NAMALWA (cell line): ENCODE data around the gene PLXNA4.

ENCODE experiments used
- DNase-seq: peaks from one replicate; pipeline ENCODE4 v3.0.0-alpha.2; 2015; ENCODE audit warnings: low spot score

The PLXNA4 gene

DNA sequence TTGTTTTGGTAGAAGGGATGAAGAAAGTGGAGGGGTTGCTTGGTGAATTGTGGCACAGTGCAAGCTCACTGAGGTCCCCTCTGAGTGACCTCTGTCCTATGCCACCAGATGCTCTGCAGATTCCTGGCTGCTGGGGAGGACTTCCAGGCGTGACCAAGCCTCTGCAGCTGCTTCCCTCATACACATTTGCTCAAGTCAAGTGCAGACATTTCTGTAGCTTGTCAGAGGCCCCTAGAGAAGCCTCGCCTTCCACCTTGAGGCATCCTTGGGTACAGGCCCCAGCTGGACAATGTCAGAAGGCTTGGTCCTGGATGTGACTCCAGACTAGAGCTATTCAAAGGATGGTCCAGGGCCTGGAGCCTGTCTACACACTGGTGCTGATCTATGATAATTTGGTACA is 464.2 kb downstream of the PLXNA4 start:
- DNase-seq = no peak

DNA sequence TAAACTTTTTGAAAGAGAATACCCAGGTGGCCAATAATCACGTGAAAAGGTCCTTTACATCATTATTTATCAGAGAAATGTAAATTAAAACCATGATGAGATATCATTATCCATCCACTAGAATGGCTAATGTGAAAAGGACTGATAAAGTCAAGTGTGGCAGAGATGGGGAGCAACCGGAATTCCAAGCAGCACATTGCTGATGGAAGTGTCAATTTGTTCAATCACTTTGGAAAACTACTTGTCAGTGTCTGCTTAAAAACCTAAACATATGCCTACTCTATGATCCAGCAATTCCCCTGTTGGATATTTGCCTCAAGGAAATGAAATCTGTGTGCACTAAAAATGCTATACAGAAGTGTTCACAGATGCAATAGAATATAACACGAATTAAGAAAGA is 465.6 kb downstream of the PLXNA4 start:
- no peak for DNase-seq

DNA sequence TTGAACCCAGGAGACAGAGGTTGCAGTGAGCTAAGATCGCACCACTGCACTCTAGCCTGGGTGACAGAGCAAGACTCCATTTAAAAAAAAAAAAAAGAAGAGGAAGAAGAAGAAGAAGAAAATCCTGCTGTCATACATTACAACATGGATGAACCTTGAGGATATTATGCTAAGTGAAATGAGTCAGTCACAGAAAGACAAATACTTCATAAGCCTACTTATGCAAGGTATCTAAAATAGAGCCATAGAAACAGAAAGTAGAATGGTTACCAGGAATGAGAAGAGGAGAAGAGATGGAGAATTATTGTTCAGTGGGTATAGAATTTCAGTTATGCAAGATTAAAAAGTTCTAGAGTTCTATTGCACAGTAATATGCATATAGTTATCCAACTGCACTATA is 466.5 kb downstream of the PLXNA4 start:
- DNase-seq = no peak

DNA sequence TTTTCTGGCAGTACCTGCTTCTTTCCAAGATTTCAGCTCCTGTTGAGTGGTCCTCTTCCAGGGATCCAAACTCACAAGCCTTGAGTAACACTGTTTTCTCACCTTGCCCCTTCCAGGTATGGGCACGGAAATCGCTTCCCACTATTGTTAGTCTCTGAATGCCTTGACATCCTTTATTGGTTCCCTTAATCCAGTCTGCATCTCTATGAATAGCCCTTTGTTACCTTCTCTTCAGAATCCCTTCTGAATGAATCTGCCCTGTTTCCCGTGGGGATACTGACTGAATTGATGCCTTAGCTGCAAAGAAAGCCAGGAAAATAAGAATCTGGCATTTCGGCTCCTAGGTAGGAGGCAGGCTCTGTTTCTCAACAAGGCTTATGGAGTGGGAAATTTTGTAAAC is 467.7 kb downstream of the PLXNA4 start:
- DNase-seq = no peak

DNA sequence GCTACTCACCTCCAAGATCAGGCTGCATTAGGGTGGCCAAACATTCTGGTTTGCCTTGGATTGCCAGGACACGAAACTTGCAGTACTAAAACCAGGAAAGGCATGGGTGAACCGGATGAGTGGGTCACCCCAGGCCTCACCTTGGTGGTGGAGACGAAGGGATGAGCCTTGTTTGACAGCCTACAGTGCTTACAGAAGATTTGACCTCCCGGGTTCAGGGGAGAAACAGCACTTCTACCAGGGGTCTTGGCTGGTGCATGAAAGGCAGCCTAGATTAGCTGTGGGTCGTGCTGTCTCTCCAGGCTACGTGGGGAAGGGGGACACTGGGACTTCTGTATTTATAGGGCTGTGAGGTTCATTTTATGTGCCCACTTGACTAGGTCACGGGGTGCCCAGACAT is 469.8 kb downstream of the PLXNA4 start:
- no peak for DNase-seq

- no peak for DNase-seq
Measured at GRCh38 chr7:132105096-132105495, 471.2 kb downstream of the PLXNA4 start.

DNA sequence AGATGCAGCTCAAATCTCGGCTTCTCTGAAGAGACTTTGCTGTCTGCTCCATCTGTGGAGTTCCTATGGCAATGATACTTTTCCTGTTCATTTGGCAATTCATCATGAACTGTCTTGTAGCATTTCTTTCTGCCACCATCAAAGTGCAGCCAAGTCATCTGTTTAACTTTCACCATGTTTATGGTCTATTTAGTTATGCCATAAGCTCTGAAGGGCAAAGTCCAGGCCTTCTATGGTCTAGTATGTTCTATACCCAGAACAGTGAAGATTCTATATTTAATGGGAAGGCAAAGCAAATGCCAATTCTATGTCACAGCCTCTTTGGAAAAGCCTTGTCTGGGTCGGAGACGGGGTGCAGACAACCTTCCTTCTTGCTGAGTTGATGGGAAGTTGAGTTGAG is 472.6 kb downstream of the PLXNA4 start:
- DNase-seq = no peak

DNA sequence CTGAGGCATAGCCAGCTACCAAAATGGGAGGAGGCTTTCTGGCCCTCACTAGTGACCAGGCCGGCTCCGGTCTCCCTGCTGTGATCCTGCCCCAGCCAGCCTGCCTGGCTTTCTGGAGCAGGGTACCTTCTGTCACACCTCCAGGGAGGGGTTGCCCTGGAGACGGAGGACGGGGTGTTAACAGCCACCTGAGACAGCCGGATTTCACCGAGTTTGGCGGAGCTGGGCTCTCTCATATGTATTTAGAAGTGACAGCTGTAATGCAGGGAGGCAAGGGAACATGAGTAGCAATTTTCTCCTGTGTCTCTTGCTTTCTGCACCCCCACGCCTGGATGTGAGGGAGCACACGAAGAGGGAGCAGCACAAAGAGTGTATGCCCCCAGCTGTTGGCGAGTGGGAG is 473.3 kb downstream of the PLXNA4 start:
- DNase-seq = no peak

DNA sequence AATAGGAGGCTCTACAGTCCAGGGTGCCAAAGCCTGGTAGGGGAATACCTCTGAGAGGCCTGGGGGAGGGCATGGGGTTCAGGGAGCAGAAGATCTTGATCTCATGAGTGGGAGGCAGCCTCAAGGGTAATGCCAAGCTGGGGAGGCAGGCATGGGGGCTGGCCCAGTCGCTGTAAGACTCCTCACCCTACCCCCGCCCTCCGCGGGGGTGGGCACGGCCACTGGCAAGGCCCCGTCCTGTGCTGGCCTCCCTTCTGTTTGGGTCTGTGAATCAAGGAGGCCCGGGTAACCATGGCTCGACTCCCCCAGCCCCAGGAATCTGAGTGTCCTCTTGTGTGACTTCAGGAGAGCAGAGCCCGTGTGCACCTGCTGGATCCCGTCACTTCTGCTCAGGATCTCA is 473.9 kb downstream of the PLXNA4 start:
- DNase-seq = no peak

- no peak for DNase-seq
Measured at GRCh38 chr7:132100981-132101380, 475.3 kb downstream of the PLXNA4 start.

- DNase-seq = no peak
Measured at GRCh38 chr7:132100483-132100882, 475.8 kb downstream of the PLXNA4 start.

- no peak for DNase-seq
Measured at GRCh38 chr7:132099163-132099562, 477.1 kb downstream of the PLXNA4 start.

DNA sequence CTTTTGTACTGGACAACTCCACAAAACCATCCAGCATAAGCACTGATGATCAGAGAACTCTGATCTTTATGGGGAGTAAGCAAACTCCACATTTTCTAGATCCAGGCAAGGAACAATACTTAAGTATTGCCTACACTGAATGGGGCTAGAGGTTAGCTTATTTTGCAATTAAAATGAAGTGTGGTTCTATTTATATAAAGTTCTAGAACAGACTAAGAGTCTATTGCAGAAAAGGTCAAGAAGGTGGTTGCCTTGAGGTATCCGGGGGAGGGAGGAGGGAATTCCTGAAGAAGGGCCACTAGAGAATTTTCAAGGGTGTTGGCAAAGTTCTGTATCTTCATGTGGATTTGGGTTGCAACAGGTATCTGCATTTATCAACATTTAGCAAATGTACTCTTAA is 477.9 kb downstream of the PLXNA4 start:
- DNase-seq = no peak

DNA sequence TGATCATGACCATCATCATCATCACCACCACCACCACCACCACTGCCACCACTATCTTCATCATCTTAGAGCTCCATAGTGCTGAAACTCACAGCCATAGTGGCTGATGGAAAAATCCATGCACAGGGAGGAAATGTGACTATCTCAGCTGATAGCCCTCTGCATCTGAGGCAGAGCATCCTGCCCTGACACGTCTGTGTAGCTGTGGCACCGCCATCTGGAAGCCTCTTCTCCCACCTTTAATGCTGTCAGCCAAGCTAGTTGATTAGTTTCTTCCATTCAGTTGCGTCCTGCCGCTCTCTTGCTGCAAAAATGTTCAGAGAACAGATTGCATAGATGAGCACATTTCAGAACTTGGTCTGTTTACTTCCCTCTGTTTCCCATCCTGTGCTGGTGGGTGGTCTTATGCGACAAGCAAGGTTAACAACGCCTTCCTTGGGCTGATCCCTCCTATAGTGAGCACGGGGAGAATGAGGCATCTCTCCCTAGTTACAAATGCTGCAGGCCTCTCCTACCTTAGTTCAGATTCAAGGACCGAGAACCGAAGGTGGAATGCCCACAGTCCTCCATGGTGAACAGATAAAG is 478.6 kb downstream of the PLXNA4 start:
- no peak for DNase-seq

DNA sequence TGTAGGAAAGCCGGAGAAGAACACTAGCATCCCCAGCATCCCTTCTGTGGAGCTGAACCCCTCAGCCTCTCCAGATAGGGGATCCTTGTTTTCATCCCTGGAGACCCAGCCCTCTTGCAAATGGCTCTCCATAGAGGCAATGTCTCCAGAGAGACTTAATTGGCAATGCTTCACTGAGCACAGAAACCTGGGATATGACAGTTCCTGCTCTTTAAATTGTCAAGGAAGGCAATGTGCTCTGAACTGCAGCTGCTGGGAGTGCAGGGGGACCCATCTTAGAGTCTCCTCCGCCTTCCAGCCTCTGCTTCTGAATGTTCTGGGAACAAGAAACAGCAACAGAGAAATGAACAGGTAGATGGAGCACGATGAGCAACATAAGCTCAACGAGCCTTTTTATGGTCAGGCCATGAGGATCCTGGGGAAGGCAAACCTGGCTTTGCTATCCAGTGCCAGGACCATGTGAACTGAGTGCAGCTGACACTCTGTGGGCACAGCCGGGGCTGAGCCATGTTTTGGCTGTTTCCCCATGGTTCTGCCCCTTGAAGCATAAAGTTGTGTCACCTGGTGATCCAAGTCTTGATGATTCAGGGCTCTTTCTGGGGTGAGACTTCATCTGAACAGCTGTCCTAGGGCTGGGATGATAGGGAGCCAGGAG is 481.0 kb downstream of the PLXNA4 start:
- DNase-seq = no peak

DNA sequence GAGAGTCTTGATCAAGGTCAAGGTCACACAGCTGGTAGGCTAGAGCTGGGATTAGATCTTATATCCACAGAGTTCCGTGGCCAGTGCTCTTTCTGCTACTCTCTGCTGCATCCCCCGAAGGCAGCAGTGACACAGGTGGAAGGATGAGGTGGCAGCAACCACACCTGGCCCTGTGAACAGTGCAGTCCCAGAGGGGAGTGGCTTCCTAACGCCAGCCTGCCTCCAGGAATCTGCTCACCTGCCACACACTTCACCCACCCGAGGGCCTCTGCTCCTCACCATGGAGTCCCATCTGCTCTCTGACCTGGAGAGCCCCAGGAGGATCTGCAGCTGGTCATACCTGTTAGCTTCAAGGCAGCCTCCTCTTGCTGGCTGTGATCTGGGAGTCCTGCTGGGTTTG is 484.2 kb downstream of the PLXNA4 start:
- no peak for DNase-seq

- DNase-seq = no peak
Measured at GRCh38 chr7:132091706-132092105, 484.6 kb downstream of the PLXNA4 start.

DNA sequence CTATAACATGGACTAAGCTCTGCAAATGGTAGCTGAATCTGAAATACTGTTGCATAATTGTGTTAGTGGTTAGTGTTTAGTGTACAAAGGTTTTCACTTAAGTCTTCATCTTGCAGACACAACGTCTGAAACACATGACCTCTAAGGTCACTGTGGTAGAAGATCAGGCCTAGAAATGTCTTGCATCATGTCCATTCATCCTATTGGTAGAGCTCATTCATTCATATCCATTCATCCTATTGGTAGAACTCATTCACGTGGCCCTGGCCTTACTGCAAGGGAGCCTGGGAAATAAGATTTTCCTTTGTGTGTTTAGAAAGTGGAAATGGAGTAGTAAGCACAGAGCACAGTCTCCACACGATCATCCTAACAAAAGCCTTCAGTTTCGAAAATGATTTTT is 485.8 kb downstream of the PLXNA4 start:
- peak; percentile 22 for DNase-seq

- no peak for DNase-seq
Measured at GRCh38 chr7:132089356-132089755, 486.9 kb downstream of the PLXNA4 start.

DNA sequence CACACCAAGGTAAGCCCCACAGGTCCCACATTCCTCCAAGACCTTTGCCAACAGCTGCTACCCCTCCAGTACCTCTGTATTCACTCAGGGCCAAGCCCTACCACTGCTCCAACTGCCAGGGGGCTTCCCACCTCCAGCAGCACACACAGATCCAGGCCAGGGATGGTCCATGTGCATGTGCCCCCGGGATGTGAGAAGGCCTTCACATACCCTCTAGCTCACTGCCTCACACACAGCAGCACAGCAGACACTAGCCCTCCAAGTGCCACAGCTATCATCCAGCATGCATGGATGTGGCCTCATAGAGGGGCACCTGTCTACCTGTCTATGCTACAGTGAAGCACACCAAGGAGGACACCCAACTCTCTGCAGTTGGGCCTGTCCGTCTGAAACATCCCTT is 488.8 kb downstream of the PLXNA4 start:
- DNase-seq = no peak

- DNase-seq = peak; percentile 58
Measured at GRCh38 chr7:132084776-132085388, 491.4 kb downstream of the PLXNA4 start.

GRCh38 chr7:132083537-132084123 is 492.6 kb downstream of the PLXNA4 start:
- no peak for DNase-seq

DNA sequence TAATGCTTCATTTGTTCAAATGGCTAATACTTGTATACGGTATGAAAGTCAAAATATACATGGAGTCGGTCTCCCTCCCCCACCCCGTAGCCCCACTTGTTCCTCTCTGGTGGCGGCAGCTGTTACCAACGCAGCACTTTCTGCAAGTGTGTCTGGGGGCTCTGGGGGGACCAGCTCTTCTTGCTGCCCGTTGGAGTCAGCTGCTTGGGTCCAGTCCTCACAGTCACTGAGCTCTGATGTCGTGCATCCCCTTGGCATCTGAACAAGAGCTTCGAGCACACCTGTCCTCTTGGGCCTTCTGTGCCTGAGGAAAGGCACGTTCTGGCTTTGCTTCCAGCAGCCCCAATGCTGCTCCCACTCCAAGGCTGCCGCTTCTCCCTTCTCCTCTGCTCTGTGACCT is 493.1 kb downstream of the PLXNA4 start:
- DNase-seq = no peak

DNA sequence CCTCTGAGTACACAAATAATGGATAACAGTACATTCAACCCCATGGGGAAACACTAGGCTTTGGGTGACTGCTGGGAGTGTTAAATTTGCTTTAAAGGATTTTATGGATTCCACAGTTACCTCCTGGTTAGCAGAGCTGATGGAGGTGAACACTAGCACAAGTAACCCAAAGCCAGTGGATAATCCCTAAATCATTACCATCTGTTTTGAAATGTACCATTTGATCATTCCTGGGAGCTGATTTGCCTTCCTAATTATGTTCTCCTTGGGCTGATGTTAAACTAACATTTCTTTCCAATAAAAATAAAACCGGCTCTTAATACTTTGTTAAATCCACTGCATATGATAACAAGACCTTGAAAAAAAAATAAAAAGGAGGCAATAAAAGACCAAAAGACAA is 493.9 kb downstream of the PLXNA4 start:
- no peak for DNase-seq
